Prostate gland (tissue), 2 donors: ENCODE results near the gene PRMT6. TPM values are rescaled to one million over a fixed set of nuclear protein-coding genes. Genes with fewer than 3 reads are reported as not detected.

Experiments used
- DNase-seq: peaks from one replicate; pipeline ENCODE4 v3.0.0-alpha.2; 2019; ENCODE audit warnings: low spot score
- H3K27ac ChIP-seq, 2 donors: fragments of 200-600 bp; sonication (generic); 2 replicates each; pipeline ENCODE4 v1.5.1; 2017 to 2019
- H3K27me3 ChIP-seq: fragments of 200-600 bp; sonication (generic); replicated peaks from 2 replicates; pipeline ENCODE4 v1.5.1; 2019; ENCODE audit not compliant: insufficient read depth
- H3K36me3 ChIP-seq, 2 donors: fragments of 200-600 bp; sonication (generic); 1 replicate in 1 of 2; 2 replicates in 1 of 2; pipeline versions ENCODE4 v1.5.1 to v1.8.1; 2017 to 2019
- H3K4me1 ChIP-seq: fragments of 200-600 bp; sonication (generic); replicated peaks from 2 replicates; pipeline ENCODE4 v1.5.1; 2019
- H3K4me3 ChIP-seq, 2 donors: fragments of 200-600 bp; sonication (generic); 2 replicates each; pipeline ENCODE4 v1.5.1; 2017 to 2019
- H3K9me3 ChIP-seq: fragments of 200-600 bp; sonication (generic); 2 replicates; pipeline ENCODE4 v1.5.1; 2017
- POLR2A ChIP-seq: fragments of 450-650 bp; IDR thresholded peaks from one replicate; pipeline ENCODE4 v1.6.1; 2016; ENCODE audit warnings: antibody characterized with exemption, mild to moderate bottlenecking
- POLR2AphosphoS5 ChIP-seq: sonication (generic); formaldehyde crosslinking; IDR thresholded peaks from one replicate; pipeline ENCODE4 v1.6.1; 2017; ENCODE audit warnings: antibody characterized with exemption
- WGBS: methylation state at CpG from one replicate; pipeline ENCODE4 v1.1.5; 2018; 5-methylcytosine and 5-hydroxymethylcytosine counted together
- intact Hi-C: fragments of 100-400 bp; cut with DNase I; formaldehyde crosslinking; loops from one replicate; pipeline ENCODE4 v1.14.2; 2022
- total RNA-seq, 2 donors: library from RNA; depleted of rRNA; stranded (reverse); fragments of >200 nt; gene quantifications; one replicate each; pipeline ENCODE4 v1.1.0, GENCODE V29; 2016
- TF ChIP-seq, protein P1 (sequence below), 4 experiments: fragments of 200-600 bp in 2 of 4; fragments of 450-650 bp in 2 of 4; sonication (generic) in 2 of 4; IDR thresholded peaks; 1 replicate in 3 of 4; 2 replicates in 1 of 4; pipeline ENCODE4 v1.5.1; 2016 to 2019; ENCODE audit warnings: antibody characterized with exemption in 4 of 4, mild to moderate bottlenecking in 2 of 4, moderate library complexity in 2 of 4

PRMT6 gene
- total RNA-seq, 2 donors from 2014 or later = 19.9 to 20.4 TPM

DNA sequence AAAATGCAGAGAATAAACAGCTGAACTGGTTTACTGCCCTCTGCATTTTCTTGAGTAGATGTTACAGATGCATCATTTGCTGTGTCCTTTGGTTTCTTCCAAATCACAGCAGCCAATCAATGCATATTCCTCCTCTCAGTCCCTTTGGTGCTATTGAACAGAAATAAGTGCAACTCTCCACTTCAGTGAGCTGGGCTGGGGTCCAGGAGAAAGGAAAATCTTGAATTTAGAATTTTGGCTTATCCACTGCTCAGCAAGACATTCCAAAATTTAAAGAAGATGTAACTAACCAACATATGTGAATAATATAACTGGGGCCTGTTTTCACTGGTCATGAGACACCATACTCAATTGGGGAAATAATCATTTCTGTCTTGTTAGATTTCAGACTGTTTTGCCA lies 39.2 kb downstream of the PRMT6 start:
- Histone ChIP-seq H3K9me3 (no peaks in the 10 kb centered on the region), H3K27ac (no peak overlapping the region), H3K4me1 (no peaks in the 10 kb centered on the region), H3K27me3 (no peaks in the 10 kb centered on the region), H3K4me3 (no peak overlapping the region), H3K36me3 (no peaks in the 10 kb centered on the region)
- TF ChIP-seq POLR2A = no peak
- TF ChIP-seq, protein P1, sequence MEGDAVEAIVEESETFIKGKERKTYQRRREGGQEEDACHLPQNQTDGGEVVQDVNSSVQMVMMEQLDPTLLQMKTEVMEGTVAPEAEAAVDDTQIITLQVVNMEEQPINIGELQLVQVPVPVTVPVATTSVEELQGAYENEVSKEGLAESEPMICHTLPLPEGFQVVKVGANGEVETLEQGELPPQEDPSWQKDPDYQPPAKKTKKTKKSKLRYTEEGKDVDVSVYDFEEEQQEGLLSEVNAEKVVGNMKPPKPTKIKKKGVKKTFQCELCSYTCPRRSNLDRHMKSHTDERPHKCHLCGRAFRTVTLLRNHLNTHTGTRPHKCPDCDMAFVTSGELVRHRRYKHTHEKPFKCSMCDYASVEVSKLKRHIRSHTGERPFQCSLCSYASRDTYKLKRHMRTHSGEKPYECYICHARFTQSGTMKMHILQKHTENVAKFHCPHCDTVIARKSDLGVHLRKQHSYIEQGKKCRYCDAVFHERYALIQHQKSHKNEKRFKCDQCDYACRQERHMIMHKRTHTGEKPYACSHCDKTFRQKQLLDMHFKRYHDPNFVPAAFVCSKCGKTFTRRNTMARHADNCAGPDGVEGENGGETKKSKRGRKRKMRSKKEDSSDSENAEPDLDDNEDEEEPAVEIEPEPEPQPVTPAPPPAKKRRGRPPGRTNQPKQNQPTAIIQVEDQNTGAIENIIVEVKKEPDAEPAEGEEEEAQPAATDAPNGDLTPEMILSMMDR (IDR thresholded peaks at IDR 0.05) = no peak
- TF ChIP-seq POLR2AphosphoS5 = no peak
- intact Hi-C loops = no loop called here
- DNase-seq = no peak

DNA sequence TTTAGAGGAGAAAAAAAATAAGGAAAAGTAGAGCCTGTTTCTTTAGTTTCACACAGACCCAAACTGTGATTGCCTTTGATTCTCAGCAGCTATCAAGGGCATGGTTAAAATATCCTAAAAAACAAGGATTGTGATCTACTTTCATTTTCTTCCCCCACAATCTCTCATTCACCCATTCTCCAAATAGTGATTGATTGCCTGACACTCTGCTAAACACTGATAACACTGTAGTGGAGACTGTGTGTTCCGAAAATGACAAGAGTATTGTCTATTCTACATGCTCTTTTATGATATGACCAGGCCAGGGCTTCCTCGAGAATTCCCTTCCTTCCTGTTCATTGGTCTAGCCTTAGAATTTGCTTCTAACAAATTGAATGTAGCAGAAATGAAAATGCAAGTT lies 40.2 kb downstream of the PRMT6 start:
- Histone ChIP-seq H3K4me1 (no peaks in the 10 kb centered on the region), H3K36me3 (no peaks in the 10 kb centered on the region), H3K27ac (no peak overlapping the region), H3K9me3 (no peaks in the 10 kb centered on the region), H3K4me3 (no peak overlapping the region), H3K27me3 (no peaks in the 10 kb centered on the region)
- intact Hi-C loops = no loop called here
- 66% methylated on average over 2 of the region's 2 CpGs for WGBS
- no peak for DNase-seq
- TF ChIP-seq POLR2AphosphoS5 = no peak
- TF ChIP-seq, protein P1 (IDR thresholded peaks at IDR 0.05) = no peak
- TF ChIP-seq POLR2A = no peak

DNA sequence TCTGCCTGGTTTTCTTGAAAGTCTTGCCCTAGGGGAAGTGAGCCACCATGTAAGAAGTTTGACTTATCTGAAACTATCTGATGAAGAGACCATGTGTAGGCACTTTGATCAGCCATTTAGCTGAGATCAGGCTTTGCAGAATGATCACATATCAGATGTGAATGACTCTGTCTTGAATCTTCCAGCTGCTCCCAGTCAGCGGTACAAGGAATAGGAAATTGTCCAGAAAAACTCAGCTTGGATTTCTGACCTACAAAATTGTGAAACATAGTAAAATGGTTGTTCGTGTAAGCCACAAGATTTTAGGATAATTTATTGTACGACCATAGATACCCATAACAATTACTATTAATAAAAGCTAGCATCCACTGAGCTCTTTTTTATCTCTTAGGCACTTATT lies 42.5 kb downstream of the PRMT6 start:
- Histone ChIP-seq H3K27ac (no peak overlapping the region), H3K36me3 (no peaks in the 10 kb centered on the region), H3K27me3 (no peaks in the 10 kb centered on the region), H3K4me3 (no peak overlapping the region), H3K9me3 (no peaks in the 10 kb centered on the region), H3K4me1 (no peaks in the 10 kb centered on the region)
- no peak for DNase-seq
- 65% methylated on average over 3 of the region's 3 CpGs for WGBS
- TF ChIP-seq, protein P1 (IDR thresholded peaks at IDR 0.05) = no peak
- no peak for TF ChIP-seq POLR2A
- no peak for TF ChIP-seq POLR2AphosphoS5
- intact Hi-C loops = no loop called here

DNA sequence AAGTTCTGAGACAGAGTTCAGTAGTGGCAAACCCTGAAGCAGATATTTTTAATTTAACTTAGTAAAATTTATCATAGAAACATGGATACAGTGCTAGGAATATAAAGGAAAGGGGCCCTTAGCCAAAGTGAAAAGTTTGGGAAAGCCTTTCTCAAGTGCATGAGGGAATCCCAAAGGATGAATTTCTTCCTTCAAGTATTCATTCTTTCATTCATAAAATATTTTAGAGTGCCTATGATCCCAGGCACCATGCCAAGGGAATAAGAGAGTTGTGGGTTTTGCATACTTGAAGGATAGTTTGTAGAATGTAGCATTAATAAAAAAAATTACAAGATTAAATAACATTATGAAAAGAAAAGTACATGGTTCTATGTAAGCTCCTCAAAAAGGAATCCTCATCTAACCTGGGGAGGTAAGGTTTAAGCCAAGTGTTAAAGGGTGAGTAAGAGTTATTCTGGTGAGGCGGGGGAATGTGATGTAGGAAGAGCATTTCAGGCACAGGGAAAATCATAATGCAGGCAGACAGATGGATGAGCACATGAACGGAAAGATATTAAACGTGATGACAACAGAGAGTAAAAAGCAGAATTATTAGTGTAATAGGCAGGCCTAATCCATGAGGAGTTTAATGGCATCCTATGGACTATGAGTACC lies 44.0 kb downstream of the PRMT6 start:
- TF ChIP-seq, protein P1 (IDR thresholded peaks at IDR 0.05) = no peak
- TF ChIP-seq POLR2AphosphoS5 = no peak
- no peak for TF ChIP-seq POLR2A
- intact Hi-C loops = no loop called here

DNA sequence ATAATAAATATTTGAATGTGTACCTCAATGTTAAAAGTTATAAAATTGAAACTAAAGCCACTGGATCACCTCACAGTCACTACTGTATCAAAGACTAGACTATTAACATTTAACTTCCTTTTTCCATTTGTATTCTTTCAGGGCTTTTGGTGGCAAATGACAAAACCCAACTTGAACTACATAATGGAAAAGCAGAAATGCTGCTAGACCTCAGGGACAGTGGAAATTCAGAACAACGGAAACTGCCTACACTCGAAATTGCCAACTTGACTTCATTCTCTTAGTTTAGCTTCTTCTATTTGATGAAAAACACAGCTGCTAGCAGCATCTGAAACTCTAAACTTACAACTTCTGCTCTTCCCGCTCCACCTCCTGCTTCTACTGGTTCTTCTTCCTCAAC lies 49.4 kb downstream of the PRMT6 start:
- TF ChIP-seq POLR2A (no peak), POLR2AphosphoS5 (no peak)
- TF ChIP-seq, protein P1 (IDR thresholded peaks at IDR 0.05) = no peak
- intact Hi-C loops = no loop called here
- Histone ChIP-seq H3K9me3 (no peaks in the 10 kb centered on the region), H3K27me3 (no peaks in the 10 kb centered on the region), H3K36me3 (no peaks in the 10 kb centered on the region), H3K27ac (no peak overlapping the region), H3K4me3 (no peak overlapping the region), H3K4me1 (no peaks in the 10 kb centered on the region)
- no peak for DNase-seq
- 91% methylated on average over 3 of the region's 3 CpGs for WGBS

More for the DNA sequence above, 44.0 kb downstream of the PRMT6 start:
- Histone ChIP-seq H3K4me3 (no peak overlapping the region), H3K36me3 (no peaks in the 10 kb centered on the region), H3K4me1 (no peaks in the 10 kb centered on the region), H3K27ac (no peak overlapping the region), H3K9me3 (no peaks in the 10 kb centered on the region), H3K27me3 (no peaks in the 10 kb centered on the region)
- WGBS = 88% methylated on average over 3 of the region's 3 CpGs
- no peak for DNase-seq
